GM23248 (cell line): ENCODE measurements around the gene IGFALS. TPM values are rescaled to one million over a fixed set of nuclear protein-coding genes. Genes with fewer than 3 reads are reported as not detected.

Experiments
- DNase-seq: peaks from one replicate; pipeline ENCODE4 v3.0.0-alpha.2; 2015
- H2AFZ ChIP-seq: fragments of 200-600 bp; sonication (generic); 2 replicates; pipeline ENCODE4 v1.6.1; 2016; ENCODE audit warnings: antibody characterized with exemption
- H3F3A ChIP-seq: fragments of 200-600 bp; sonication (generic); 2 replicates; pipeline ENCODE4 v1.6.1; 2016; ENCODE audit warnings: mild to moderate bottlenecking, antibody characterized with exemption, mixed run types; ENCODE audit not compliant: insufficient read depth
- H3K27ac ChIP-seq: fragments of 200-600 bp; sonication (generic); 2 replicates; pipeline ENCODE4 v1.5.1; 2016; ENCODE audit warnings: mild to moderate bottlenecking
- H3K27me3 ChIP-seq: fragments of 200-600 bp; sonication (generic); replicated peaks from 2 replicates; pipeline ENCODE4 v1.6.1; 2016; ENCODE audit warnings: mild to moderate bottlenecking; ENCODE audit not compliant: insufficient read depth
- H3K36me3 ChIP-seq: fragments of 200-600 bp; sonication (generic); 2 replicates; pipeline ENCODE4 v1.6.1; 2016; ENCODE audit warnings: low read depth, mild to moderate bottlenecking
- H3K4me1 ChIP-seq: fragments of 200-600 bp; sonication (generic); 2 replicates; pipeline ENCODE4 v1.6.1; 2016; ENCODE audit warnings: mild to moderate bottlenecking; ENCODE audit not compliant: insufficient read depth
- H3K4me2 ChIP-seq: fragments of 200-600 bp; sonication (generic); one replicate; pipeline ENCODE4 v1.6.1; 2016; ENCODE audit warnings: mild to moderate bottlenecking; ENCODE audit not compliant: unreplicated experiment
- H3K4me3 ChIP-seq: fragments of 200-600 bp; sonication (generic); 2 replicates; pipeline ENCODE4 v1.5.1; 2016; ENCODE audit warnings: mild to moderate bottlenecking
- H3K79me2 ChIP-seq: fragments of 200-600 bp; sonication (generic); 2 replicates; pipeline ENCODE4 v1.6.1; 2016; ENCODE audit warnings: mild to moderate bottlenecking; ENCODE audit not compliant: insufficient read depth
- H3K9ac ChIP-seq: fragments of 200-600 bp; sonication (generic); 2 replicates; pipeline ENCODE4 v1.6.1; 2016; ENCODE audit warnings: mild to moderate bottlenecking
- H3K9me2 ChIP-seq: fragments of 200-600 bp; sonication (generic); 2 replicates; pipeline ENCODE4 v1.6.1; 2016; ENCODE audit warnings: mixed run types, mild to moderate bottlenecking, moderate library complexity; ENCODE audit not compliant: insufficient read depth
- H3K9me3 ChIP-seq: fragments of 200-600 bp; sonication (generic); one replicate; pipeline ENCODE4 v1.6.1; 2017; ENCODE audit warnings: low read depth
- H4K20me1 ChIP-seq: fragments of 200-600 bp; sonication (generic); 2 replicates; pipeline ENCODE4 v1.6.0; 2016; ENCODE audit not compliant: insufficient read depth
- EZH2 ChIP-seq: fragments of 200-600 bp; sonication (generic); IDR thresholded peaks from 2 replicates; pipeline ENCODE4 v1.6.1; 2018; ENCODE audit warnings: antibody characterized with exemption, mild to moderate bottlenecking; ENCODE audit not compliant: insufficient read depth, poor library complexity, severe bottlenecking
- EZH2phosphoT487 ChIP-seq: fragments of 200-600 bp; sonication (generic); IDR thresholded peaks from 2 replicates; pipeline ENCODE4 v1.6.1; 2018; ENCODE audit warnings: antibody characterized with exemption, moderate library complexity, mild to moderate bottlenecking, low read depth; ENCODE audit not compliant: insufficient read depth
- WGBS, 2 experiments: methylation state at CpG; one replicate each; pipeline ENCODE4 v1.1.6; 2015 to 2017; ENCODE audit warnings: low lambda C conversion rate in 2 of 2, low coverage in 1 of 2; ENCODE audit errors: missing lambda C conversion rate in 2 of 2; 5-methylcytosine and 5-hydroxymethylcytosine counted together
- in situ Hi-C: fragments of 300-500 bp; cut with MboI; formaldehyde crosslinking; loops from 2 replicates; pipeline ENCODE4 v1.15.0; 2020
- polyA plus RNA-seq: library from polyadenylated mRNA; unstranded; fragments of >200 nt; fragmentation: Nextera tagmentation; extraction: Ambion mirVana; gene quantifications from 2 replicates; pipeline ENCODE4 v1.2.1, GENCODE V29; 2016
- total RNA-seq: library from RNA; depleted of rRNA; stranded (reverse); fragments of >200 nt; shearing (Covaris generic); gene quantifications from 2 replicates; pipeline ENCODE4 v1.2.3, GENCODE V29; 2014

IGFALS gene
- total and polyA plus RNA-seq, 2 experiments from 2014 or later = not detected

GRCh38 chr16:1768767-1769401, 24.6 kb downstream of the IGFALS start:
- Histone ChIP-seq H3K79me2 (peaks cover 12% of the 10 kb centered on the region), H3K27ac (no peak overlapping the region), H4K20me1 (no peaks in the 10 kb centered on the region), H3K27me3 (no peaks in the 10 kb centered on the region), H3K9ac (no peak overlapping the region), H3K9me2 (no peaks in the 10 kb centered on the region), H3K9me3 (no peaks in the 10 kb centered on the region), H3K4me1 (peaks cover 4% of the 10 kb centered on the region; the same call in 1 of the 2 replicates), H3F3A (peaks cover 11% of the 10 kb centered on the region; the same call in 1 of the 2 replicates), H3K36me3 (no peaks in the 10 kb centered on the region), H3K4me2 (no peak overlapping the region), H3K4me3 (no peak overlapping the region), H2AFZ (no peak overlapping the region)
- in situ Hi-C loops = no loop called here
- DNase-seq = no peak
- no peak for TF ChIP-seq EZH2phosphoT487
- TF ChIP-seq EZH2 = no peak
- WGBS, 2 experiments = 78 to 79% methylated on average over 16 to 26 of the region's 26 CpGs

GRCh38 chr16:1768061-1768766, 25.3 kb downstream of the IGFALS start:
- no peaks in the 10 kb centered on the region for H4K20me1 ChIP-seq
- H3K4me3 ChIP-seq = no peak overlapping the region
- H3K4me2 ChIP-seq = no peak overlapping the region
- H3K27me3 ChIP-seq = no peaks in the 10 kb centered on the region
- H3K36me3 ChIP-seq = no peaks in the 10 kb centered on the region
- H3K9me3 ChIP-seq = no peaks in the 10 kb centered on the region
- no peak for DNase-seq
- no peak overlapping the region for H2AFZ ChIP-seq
- H3K4me1 ChIP-seq = peaks cover 4% of the 10 kb centered on the region; the same call in 1 of the 2 replicates
- H3K9me2 ChIP-seq = no peaks in the 10 kb centered on the region
- 88 to 92% methylated on average over 35 to 41 of the region's 41 CpGs for whole genome bisulfite sequencing, 2 experiments
- TF ChIP-seq EZH2phosphoT487 (no peak), EZH2 (no peak)
- peaks cover 11% of the 10 kb centered on the region; the same call in 1 of the 2 replicates for H3F3A ChIP-seq
- H3K79me2 ChIP-seq = peaks cover 10% of the 10 kb centered on the region
- no peak overlapping the region for H3K27ac ChIP-seq
- in situ Hi-C loops = no loop called here
- no peak overlapping the region for H3K9ac ChIP-seq

DNA sequence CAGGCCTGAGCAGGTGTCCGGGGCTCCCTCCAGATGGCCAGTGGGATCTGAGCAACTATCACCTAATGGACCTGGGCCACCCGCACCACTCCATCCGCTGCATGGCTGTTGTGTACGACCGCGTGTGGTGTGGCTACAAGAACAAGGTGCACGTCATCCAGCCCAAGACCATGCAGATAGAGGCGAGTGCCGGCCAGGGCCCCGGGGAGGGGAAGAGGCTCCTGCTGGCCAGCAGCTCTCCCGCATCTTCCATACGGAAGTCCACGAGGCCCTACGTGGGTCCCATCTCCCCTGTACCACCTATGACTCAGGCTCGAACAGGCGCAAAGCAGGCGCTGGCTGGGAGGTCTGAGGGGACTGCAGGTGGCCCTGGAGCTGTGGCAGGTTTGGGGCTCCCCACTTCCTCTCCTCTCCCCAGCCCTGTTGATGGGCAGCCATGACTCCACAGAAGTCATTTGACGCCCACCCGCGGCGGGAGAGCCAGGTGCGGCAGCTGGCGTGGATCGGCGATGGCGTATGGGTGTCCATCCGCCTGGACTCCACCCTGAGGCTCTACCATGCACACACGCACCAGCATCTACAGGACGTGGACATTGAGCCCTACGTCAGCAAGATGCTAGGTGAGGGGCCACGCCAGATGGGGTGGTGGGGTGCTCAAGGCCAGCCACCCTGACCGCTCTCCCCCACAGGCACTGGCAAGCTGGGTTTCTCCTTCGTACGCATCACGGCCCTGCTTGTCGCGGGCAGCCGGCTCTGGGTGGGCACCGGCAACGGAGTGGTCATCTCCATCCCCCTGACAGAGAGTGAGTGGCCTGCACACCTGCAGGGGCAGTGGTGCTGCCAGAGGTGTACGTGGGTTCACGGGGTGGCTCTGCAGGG, 26.1 kb downstream of the IGFALS start:
- H3K27ac ChIP-seq = no peak overlapping the region
- H4K20me1 ChIP-seq = no peaks in the 10 kb centered on the region
- no peaks in the 10 kb centered on the region for H3K27me3 ChIP-seq
- 92 to 94% methylated on average over 36 to 42 of the region's 42 CpGs for WGBS, 2 experiments
- H3K9me3 ChIP-seq = no peaks in the 10 kb centered on the region
- H3K79me2 ChIP-seq = peaks cover 6% of the 10 kb centered on the region
- H3F3A ChIP-seq = peaks cover 11% of the 10 kb centered on the region; the same call in 1 of the 2 replicates
- H3K36me3 ChIP-seq = no peaks in the 10 kb centered on the region
- H3K4me2 ChIP-seq = no peak overlapping the region
- no peak overlapping the region for H3K4me3 ChIP-seq
- peaks cover 4% of the 10 kb centered on the region; the same call in 1 of the 2 replicates for H3K4me1 ChIP-seq
- H3K9me2 ChIP-seq = no peaks in the 10 kb centered on the region
- no peak overlapping the region for H3K9ac ChIP-seq
- H2AFZ ChIP-seq = no peak overlapping the region
- no peak for DNase-seq
- TF ChIP-seq EZH2phosphoT487 (no peak), EZH2 (no peak)
- in situ Hi-C loops = no loop called here

GRCh38 chr16:1766701-1767100, 26.8 kb downstream of the IGFALS start:
- H3K27ac ChIP-seq = no peak overlapping the region
- DNase-seq = no peak
- no peaks in the 10 kb centered on the region for H3K79me2 ChIP-seq
- H3K4me1 ChIP-seq = peaks cover 4% of the 10 kb centered on the region; the same call in 1 of the 2 replicates
- peaks cover 7% of the 10 kb centered on the region; the same call in 1 of the 2 replicates for H3F3A ChIP-seq
- H3K9ac ChIP-seq = no peak overlapping the region
- no peak overlapping the region for H3K4me2 ChIP-seq
- no peaks in the 10 kb centered on the region for H3K27me3 ChIP-seq
- in situ Hi-C loops = no loop called here
- no peaks in the 10 kb centered on the region for H4K20me1 ChIP-seq
- no peak overlapping the region for H3K4me3 ChIP-seq
- TF ChIP-seq EZH2 (no peak), EZH2phosphoT487 (no peak)
- H3K9me3 ChIP-seq = no peaks in the 10 kb centered on the region
- 68 to 80% methylated on average over 5 to 18 of the region's 18 CpGs for WGBS, 2 experiments
- no peaks in the 10 kb centered on the region for H3K9me2 ChIP-seq
- H3K36me3 ChIP-seq = no peaks in the 10 kb centered on the region
- H2AFZ ChIP-seq = no peak overlapping the region
